B cell (primary cell): ENCODE measurements around the gene TMPRSS9. TPM values are rescaled to one million over a fixed set of nuclear protein-coding genes. Genes with fewer than 3 reads are reported as not detected.
"Not testable (repeated sequence)": the region's sequence is repeated elsewhere in the genome, so short reads cannot be mapped to it uniquely, and the experiment has no call there.

Source experiments
- ATAC-seq: fragments of 200-7000 bp; cut with Tn5 transposase; one replicate; pipeline ENCODE4 v1.10.0; 2021; ENCODE audit warnings: low read depth, mild to moderate bottlenecking, moderate number of reproducible peaks, moderate library complexity
- CTCF ChIA-PET: fragments of 350-600 bp; sonication (Branson Sonifier 250); formaldehyde crosslinking; loops from one replicate; lab custom pipeline; 2021; ENCODE audit warnings: antibody characterized with exemption, inconsistent platforms; lab: Charles Lee
- POLR2A ChIA-PET: fragments of 350-600 bp; sonication (Branson Sonifier 250); formaldehyde crosslinking; loops from one replicate; lab custom pipeline; 2021; ENCODE audit warnings: antibody characterized with exemption; lab: Charles Lee
- DNase-seq: peaks from one replicate; pipeline ENCODE4 v3.0.0; 2013
- H2AFZ ChIP-seq: 2 replicates; pipeline ENCODE4 v1.6.1; 2012; ENCODE audit warnings: mild to moderate bottlenecking, low read depth, low read length; ENCODE audit not compliant: insufficient read depth, poor library complexity, severe bottlenecking
- H3K27ac ChIP-seq, 2 donors: 1 replicate in 1 of 2; 2 replicates in 1 of 2; pipeline ENCODE4 v1.5.1; 2012 to 2013; ENCODE audit warnings: low read length in 2 of 2, mild to moderate bottlenecking in 2 of 2, moderate library complexity in 1 of 2
- H3K27me3 ChIP-seq, 4 experiments: fragments of 200-600 bp in 1 of 4; sonication (generic) in 1 of 4; replicated peaks in 1 of 4; 1 replicate in 2 of 4; 2 replicates in 2 of 4; pipeline versions ENCODE4 v1.6.1 to v1.7.0; 2013 to 2016; ENCODE audit warnings: low read length in 3 of 4, mild to moderate bottlenecking in 2 of 4, mixed read lengths in 1 of 4, moderate library complexity in 1 of 4; ENCODE audit not compliant: insufficient read depth in 4 of 4, control insufficient read depth in 3 of 4; ENCODE audit errors: control extremely low read depth in 1 of 4
- H3K36me3 ChIP-seq, 2 experiments: replicated peaks in 1 of 2; 1 replicate in 1 of 2; 2 replicates in 1 of 2; pipeline versions ENCODE4 v1.6.1 to v1.7.1; 2013; ENCODE audit warnings: low read length in 1 of 2; ENCODE audit not compliant: insufficient read depth in 2 of 2, control insufficient read depth in 1 of 2; ENCODE audit errors: control extremely low read depth in 1 of 2, extremely low read depth in 1 of 2
- H3K4me1 ChIP-seq, 2 donors: fragments of 200-600 bp in 1 of 2; sonication (generic) in 1 of 2; 1 replicate in 1 of 2; 2 replicates in 1 of 2; pipeline versions ENCODE4 v1.5.1 to v1.6.1; 2013 to 2017; ENCODE audit warnings: low read length in 2 of 2; ENCODE audit not compliant: control insufficient read depth in 2 of 2, insufficient read depth in 2 of 2
- H3K4me2 ChIP-seq: replicated peaks from 2 replicates; pipeline ENCODE3; 2012; ENCODE audit warnings: mild to moderate bottlenecking, low read depth, low read length; ENCODE audit not compliant: poor library complexity, severe bottlenecking
- H3K4me3 ChIP-seq, 5 experiments: fragments of 200-600 bp in 1 of 5; sonication (generic) in 1 of 5; 1 replicate in 3 of 5; 2 replicates in 2 of 5; pipeline versions ENCODE4 v1.5.1 to v1.7.0; 2011 to 2016; ENCODE audit warnings: low read length in 4 of 5, mild to moderate bottlenecking in 4 of 5, low read depth in 2 of 5, control low read depth in 1 of 5, moderate library complexity in 1 of 5; ENCODE audit not compliant: insufficient read depth in 1 of 5; ENCODE audit errors: control extremely low read depth in 1 of 5, extremely low read depth in 1 of 5
- H3K79me2 ChIP-seq: fragments of 200-600 bp; sonication (generic); one replicate; pipeline ENCODE4 v1.6.0; 2016; ENCODE audit warnings: low read length; ENCODE audit not compliant: control insufficient read depth, insufficient read depth
- H3K9ac ChIP-seq: fragments of 200-600 bp; sonication (generic); 2 replicates; pipeline ENCODE4 v1.6.1; 2017; ENCODE audit warnings: mild to moderate bottlenecking, low read length, moderate library complexity
- H3K9me3 ChIP-seq, 3 donors: one replicate each; pipeline versions ENCODE4 v1.6.1 to v1.7.1; 2013; ENCODE audit warnings: low read length in 2 of 3; ENCODE audit not compliant: control insufficient read depth in 2 of 3, insufficient read depth in 1 of 3; ENCODE audit errors: control extremely low read depth in 1 of 3
- H4K20me1 ChIP-seq: 2 replicates; pipeline ENCODE4 v1.6.0; 2012; ENCODE audit warnings: mild to moderate bottlenecking, low read length; ENCODE audit not compliant: insufficient read depth, control insufficient read depth, poor library complexity, severe bottlenecking
- H3K27ac Mint-ChIP-seq: one replicate; pipeline ENCODE4 v1.8.0; 2021; ENCODE audit warnings: mixed read lengths
- H3K27me3 Mint-ChIP-seq: one replicate; pipeline ENCODE4 v1.8.0; 2021; ENCODE audit warnings: mixed read lengths
- H3K4me1 Mint-ChIP-seq: one replicate; pipeline ENCODE4 v1.8.0; 2021; ENCODE audit warnings: mixed read lengths
- H3K4me3 Mint-ChIP-seq: one replicate; pipeline ENCODE4 v1.8.0; 2021; ENCODE audit warnings: mixed read lengths
- H3K9me3 Mint-ChIP-seq: one replicate; pipeline ENCODE4 v1.8.0; 2022; ENCODE audit warnings: mixed read lengths; ENCODE audit not compliant: insufficient read depth
- CTCF ChIP-seq: fragments of 200-600 bp; IDR thresholded peaks from one replicate; pipeline ENCODE4 v1.8.0; 2022; ENCODE audit warnings: antibody characterized with exemption, mild to moderate bottlenecking
- WGBS: methylation state at CpG from one replicate; pipeline ENCODE4 v1.1.5; 2013; ENCODE audit warnings: missing lambda C conversion rate; ENCODE audit not compliant: insufficient coverage; 5-methylcytosine and 5-hydroxymethylcytosine counted together
- intact Hi-C: fragments of 100-400 bp; cut with micrococcal nuclease; formaldehyde crosslinking; loops from one replicate; pipeline ENCODE4 v1.10.0; 2022
- polyA plus RNA-seq: library from polyadenylated mRNA; depleted of rRNA; stranded (reverse); fragments of >200 nt; gene quantifications from 2 replicates; pipeline ENCODE4 v1.2.3, GENCODE V29; 2012
- total RNA-seq, 2 donors: library from RNA; stranded (reverse); fragments of 120-200 nt in 1 of 2; gene quantifications; 1 replicate in 1 of 2; 2 replicates in 1 of 2; pipeline versions ENCODE4 v1.2.3 to v1.2.4, GENCODE V29; 2013 to 2022

The TMPRSS9 gene
- total and polyA plus RNA-seq, 2 donors (not counting 1 experiment from before 2014, with no cell fraction given), result not detected

GRCh38 chr19:2462635-2463421 lies 102.8 kb downstream of the TMPRSS9 start:
- Histone ChIP-seq H3K27me3 (peaks cover 0 to 10% (median 2%) of the 10 kb centered on the region in 4 experiments), H3K36me3 (no peaks in the 10 kb centered on the region), H2AFZ (no peak overlapping the region), H3K79me2 (peaks cover 6% of the 10 kb centered on the region), H3K9me3 (no peaks in the 10 kb centered on the region), H3K27ac (no peak overlapping the region), H3K9ac (peak overlapping the region; percentile 65), H3K4me1 (peaks cover 10 to 18% of the 10 kb centered on the region in 2 donors), H3K4me3 (peak overlapping the region in 2 of 5 experiments; percentile 54 to 55), H4K20me1 (no peaks in the 10 kb centered on the region), H3K4me2 (peak overlapping the region; percentile 96)
- 63% methylated on average over 42 of the region's 46 CpGs for WGBS
- Mint-ChIP-seq H3K27ac (no peak overlapping the region), H3K9me3 (no peaks in the 10 kb centered on the region), H3K4me3 (peak overlapping the region; percentile 23), H3K4me1 (peaks cover 11% of the 10 kb centered on the region), H3K27me3 (peaks cover 3% of the 10 kb centered on the region)
- DNase-seq (no peak), ATAC-seq (no peak)
- TF ChIP-seq CTCF, result no peak
- CTCF ChIA-PET, result interaction anchor here (0.6 to 1.3 kb wide), 3 partner anchors 11 to 493 kb away, joined by 3 to 4 read pairs (median 3); partner anchors contain the start of gene TIMM13
- POLR2A ChIA-PET, result interaction anchor here (0.6 to 1.4 kb wide), 6 partner anchors 15 to 246 kb away, joined by 3 to 8 read pairs (median 4); no protein-coding TSS in a partner anchor
- intact Hi-C loops, result no loop called here

GRCh38 chr19:2463694-2464093 lies 103.6 kb downstream of the TMPRSS9 start:
- intact Hi-C loops, DNase-seq, H3K4me2 ChIP-seq, H2AFZ ChIP-seq, H3K9me3 Mint-ChIP-seq, H3K27me3 ChIP-seq, H3K9ac ChIP-seq, H3K27ac ChIP-seq, H3K27me3 Mint-ChIP-seq, ATAC-seq, H3K79me2 ChIP-seq, H3K9me3 ChIP-seq, H3K4me3 ChIP-seq, H3K36me3 ChIP-seq, H4K20me1 ChIP-seq, H3K27ac Mint-ChIP-seq: not testable (repeated sequence)
- H3K4me1 Mint-ChIP-seq, result peaks cover 11% of the 10 kb centered on the region
- peak overlapping the region; percentile 23 for H3K4me3 Mint-ChIP-seq
- 100% methylated on average over 2 of the region's 5 CpGs for WGBS
- CTCF ChIA-PET, result interaction anchor here (0.8 to 1.3 kb wide), 3 partner anchors 9 to 148 kb away, joined by 3 to 4 read pairs (median 3); no protein-coding TSS in a partner anchor
- POLR2A ChIA-PET, result interaction anchor here (0.6 to 0.7 kb wide), 3 partner anchors 13 to 204 kb away, joined by 3 to 8 read pairs (median 7); no protein-coding TSS in a partner anchor
- peaks cover 10 to 18% of the 10 kb centered on the region in 2 donors for H3K4me1 ChIP-seq
